OCI-M2 (cell line): ENCODE measurements around the gene APLN.

ENCODE experiments used
- DNase-seq: peaks from one replicate; lab custom pipeline; 2025; ENCODE audit not compliant: unreplicated experiment; lab: John Stamatoyannopoulos, UW

APLN gene, protein sequence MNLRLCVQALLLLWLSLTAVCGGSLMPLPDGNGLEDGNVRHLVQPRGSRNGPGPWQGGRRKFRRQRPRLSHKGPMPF

DNA sequence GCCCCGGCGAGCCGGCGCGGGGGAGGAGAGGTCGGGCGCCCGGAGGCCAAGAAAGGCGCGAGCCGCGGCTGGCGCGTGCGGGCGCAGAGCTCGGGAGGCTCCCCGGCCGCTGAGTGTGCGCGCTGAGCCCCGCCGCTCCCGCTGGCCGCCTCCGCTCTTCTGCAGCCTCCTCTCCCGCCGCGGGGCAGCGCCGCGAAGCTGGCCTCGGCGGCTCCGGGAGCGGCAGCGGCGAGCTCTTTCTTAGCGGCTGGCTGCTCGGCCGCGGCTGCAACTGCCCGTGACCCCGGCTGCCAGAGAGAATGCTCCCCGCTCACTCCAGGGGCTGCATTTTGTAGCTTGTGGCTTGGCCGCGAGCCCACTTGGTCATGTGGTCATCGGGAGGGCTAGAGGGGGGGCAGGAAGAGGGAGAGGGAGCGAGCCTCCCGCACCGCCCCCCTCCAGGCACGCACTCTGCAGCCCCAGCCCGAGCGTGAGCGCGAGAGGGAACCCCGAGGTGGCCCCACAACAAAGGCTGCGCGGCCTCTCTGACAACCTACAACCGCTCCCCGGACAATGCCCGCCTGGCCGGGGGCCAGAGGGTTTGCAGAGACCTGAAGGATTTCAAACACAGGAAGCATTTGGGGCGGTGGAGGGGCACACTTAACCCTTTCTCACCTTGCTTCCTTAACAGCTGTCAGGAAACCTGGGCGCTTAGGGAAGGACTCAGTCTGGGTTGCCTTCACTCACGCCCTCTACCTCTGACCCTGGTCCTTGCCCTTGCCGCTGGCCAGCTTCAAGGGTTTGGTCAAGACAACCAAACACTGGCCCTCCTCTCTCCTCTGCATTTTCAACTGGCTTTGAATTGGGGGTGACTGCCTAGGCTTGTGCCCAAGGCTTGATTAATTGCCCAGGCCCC lies at the start of gene APLN:
APLN (minus strand) TSS at position 305 of the 895 bp plus-strand sequence. CDS start 326 bp downstream, outside the sequence.
- DNase-seq = no peak

DNA sequence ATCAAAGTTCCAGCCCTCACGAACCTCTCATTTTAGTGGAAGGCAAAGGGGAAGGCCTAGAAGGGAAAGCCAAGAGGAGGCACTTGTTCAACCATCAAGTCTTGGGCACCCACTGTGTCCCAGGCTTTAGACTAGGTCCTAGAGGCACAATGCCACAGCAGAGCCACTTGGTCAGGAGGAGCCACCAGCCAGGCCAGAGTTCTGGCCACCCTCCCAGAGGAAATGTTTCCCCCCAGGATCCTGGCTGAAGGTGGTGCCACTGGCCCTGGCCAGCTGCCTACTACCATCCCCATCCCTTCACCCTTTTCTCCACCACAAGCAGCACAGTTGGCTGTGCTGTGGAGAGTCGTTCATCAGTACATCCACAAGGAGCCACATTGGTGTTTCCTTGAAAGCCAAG lies 49.7 kb upstream of the APLN start:
- no peak for DNase-seq

DNA sequence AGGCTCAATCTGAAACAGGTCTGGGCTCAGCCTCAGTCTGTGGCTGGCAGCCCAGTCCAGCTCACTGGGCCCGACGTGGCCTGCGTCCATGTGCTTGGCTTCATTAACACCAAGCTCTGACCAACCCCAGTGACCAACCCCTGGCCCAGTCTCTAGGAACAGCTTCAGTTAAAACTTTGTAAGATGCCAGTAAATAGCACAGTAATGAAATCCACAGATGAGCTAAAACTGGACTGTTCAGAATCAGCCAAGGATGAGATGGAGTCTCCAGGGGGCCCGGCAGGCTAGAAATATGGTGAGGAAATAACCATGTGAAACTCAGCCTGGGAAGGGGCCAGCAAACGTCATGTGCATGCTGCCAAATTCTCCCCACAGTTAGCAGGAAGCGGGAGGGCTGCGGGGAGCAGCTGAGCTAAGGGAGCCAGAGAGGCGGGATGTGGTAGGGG lies 46.9 kb upstream of the APLN start:
- DNase-seq = no peak

DNA sequence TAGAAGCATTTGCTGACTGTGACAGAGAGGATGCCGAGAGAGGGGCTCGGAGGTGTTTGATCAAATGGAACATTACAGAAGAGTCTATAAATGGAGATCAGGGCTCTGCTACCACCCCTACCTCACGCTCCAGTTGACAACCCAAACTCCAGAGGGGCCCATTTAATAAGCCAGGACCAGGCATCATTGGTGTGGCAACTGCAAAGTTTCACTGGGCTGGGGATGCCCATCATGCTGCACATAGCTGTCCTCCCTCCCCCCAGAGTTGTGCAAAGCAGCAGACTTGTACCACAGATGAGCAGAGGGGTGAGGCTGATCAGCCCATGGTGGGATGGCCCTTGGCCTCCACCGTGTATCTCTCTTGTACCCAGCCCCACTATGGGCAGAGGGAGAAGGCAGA lies 45.8 kb upstream of the APLN start:
- no peak for DNase-seq

DNA sequence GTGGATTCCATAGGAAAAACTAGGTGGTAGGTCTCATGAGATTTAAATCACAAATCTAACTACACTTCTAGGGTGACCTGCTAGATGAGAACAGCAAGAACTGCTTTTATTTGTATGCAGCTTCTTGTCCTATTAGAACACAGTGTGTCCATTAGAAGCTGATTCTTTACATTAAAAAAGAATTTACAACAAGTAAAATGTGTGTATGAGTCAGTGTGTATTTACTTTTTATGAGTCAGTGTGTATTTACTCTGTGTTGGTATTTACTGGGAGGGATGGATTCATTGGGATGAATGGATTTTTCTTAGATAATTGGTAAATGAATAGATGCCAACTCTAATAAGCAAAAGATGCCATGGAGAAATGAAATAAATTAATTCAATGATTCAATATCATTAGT lies 43.4 kb upstream of the APLN start:
- DNase-seq = no peak

DNA sequence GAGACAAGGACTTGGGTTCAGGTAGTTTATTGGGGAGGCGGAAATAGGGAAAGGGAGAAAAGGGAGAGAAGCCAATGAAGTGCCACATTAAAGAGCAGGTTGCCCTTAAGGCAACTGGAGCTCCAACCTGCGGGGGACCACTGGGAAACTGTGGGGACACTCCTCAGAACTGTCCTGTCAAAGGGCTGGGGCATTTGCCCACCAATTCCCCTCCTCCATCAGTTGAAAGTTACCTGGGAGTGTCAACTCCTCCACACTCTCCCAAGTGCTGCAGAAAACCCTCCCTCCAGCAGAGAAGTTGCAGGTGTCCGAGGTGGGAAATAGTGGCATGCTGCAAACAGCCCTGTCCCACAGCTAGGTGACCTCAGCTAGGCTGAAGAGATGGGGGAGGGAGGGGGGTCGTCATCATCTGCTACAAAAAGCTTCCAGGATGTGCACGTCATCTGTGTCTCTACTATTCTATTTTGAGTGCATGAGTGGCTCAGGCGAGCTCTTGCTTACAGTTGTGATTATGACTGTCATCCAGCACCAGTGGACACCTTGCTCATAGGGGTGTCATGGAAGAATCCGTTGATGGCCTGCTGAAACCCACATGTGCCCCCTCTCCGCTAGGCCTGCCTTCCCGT lies 42.6 kb upstream of the APLN start:
- no peak for DNase-seq

DNA sequence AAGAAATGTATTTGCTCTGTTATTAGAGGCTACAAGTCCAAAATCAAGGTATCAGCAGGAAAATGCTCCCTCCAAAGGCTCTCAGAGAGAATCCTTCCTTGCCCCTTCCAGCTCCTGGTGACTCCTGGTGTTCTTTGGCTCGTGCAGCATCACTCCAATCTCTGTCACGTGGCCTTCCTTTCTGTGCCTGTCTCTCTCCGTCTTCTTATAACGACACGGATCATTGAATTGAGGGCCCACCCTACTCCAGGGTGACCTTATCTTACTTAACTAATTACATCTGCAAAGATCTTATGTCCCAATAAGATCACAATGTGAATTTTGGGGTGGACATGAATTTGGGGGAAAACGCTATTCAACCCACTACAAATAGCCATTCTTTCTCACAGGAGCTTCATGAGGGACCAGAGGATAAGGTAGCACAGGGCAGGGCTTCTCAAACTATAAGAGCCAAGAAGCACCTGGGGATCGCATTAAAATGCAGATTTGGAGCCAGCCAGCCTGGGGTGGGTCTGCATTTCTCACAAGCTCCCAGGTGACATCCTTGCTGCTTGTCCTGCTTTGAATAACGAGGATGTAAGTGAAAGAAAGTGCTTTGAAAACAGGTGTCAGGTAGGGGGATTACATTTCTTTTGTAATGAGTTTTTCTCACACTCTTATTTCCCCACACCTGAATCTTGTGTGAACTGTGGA lies 41.9 kb upstream of the APLN start:
- no peak for DNase-seq

DNA sequence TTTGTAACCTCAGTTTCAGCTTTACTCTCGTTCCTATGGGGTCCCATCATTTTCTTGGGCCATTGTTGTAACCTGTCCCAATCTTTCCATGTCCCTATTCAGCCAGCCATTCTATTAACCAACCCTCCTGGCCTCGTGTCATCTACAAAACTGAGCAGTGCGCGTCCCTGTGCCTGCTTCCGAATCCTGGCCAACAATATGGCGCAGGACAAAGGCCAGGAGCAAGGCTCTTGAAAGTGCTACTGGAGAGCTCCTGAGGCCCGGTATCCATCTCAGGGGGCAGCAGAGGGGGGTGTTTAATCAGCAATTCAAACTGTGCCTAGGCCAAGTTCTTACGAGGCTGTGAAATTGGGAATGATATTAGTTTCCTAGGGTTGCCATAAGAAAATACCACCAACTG lies 41.2 kb upstream of the APLN start:
- DNase-seq = no peak

DNA sequence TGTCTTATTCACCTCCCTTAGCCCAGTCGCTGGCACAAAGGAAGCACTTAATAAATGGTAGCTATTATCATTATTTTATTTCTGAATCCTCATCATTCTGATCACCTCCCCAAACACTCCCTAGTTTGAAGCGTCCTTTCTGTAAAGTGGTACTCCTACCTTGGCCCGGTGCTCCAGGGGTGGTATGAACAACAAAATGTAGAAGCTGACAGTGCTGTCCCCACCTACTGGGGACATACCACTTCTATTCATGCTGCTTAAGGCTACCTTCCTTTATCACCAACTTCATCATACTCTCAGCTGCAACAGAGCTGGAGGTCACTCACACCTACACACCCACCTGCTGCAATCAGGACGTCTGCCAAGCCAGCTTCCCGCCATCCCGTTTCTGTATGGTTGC lies 40.8 kb upstream of the APLN start:
- no peak for DNase-seq

DNA sequence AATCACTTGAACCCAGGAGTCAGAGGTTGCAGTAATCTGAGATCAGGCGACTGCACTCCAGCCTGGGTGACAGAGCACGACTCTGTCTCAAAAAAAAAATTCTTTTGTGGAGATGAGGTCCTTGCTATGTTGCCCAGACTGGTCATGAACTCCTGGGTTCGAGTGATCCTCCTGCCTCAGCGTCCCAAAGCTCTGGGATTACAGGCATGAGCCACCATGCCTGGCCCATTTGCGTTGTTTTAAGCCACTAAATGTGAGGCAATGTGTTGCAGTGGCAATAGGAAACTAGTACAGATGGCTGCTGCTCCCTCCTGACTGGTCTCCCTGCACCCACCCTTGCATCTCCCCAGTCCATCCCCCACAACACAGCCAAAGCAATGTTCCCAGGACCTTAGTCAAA lies 40.0 kb upstream of the APLN start:
- no peak for DNase-seq

DNA sequence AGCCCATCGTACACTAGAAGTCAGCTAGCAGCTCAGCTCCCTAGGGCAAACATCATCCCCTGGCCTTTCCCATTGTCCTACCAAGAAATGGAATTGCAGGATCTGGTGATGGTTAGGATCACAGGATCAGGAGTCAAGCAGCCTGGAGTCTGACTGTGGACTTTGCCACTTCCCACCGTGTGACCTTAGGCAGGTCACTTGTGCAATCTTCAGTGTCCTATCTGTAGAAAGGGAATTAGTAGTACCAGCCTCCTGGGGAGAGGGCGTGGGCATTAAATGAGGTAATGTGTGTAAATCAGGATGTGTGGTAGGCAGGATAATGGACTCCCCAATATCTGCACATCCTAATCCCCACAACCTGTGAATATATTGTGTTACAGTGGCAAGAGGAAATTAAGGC lies 38.6 kb upstream of the APLN start:
- DNase-seq = no peak

DNA sequence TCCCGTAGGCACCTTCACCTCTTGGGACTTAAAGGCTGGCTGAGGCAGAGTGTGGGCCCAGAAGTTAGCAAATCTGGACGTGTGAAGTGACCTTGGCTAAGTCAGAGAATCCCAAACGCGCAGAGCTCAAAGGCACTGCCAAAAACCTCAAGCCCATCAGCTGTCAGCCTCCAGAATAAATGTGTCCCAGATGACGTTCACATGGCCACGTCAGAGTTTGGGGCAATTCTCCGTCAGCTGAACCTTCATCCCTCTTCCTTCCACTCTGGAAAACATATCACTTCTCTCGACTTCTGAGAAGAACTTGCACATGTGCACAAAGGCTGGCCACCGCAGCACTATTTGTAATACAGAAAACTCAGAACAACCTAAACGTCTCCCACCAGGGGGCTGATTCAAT lies 35.7 kb upstream of the APLN start:
- no peak for DNase-seq

DNA sequence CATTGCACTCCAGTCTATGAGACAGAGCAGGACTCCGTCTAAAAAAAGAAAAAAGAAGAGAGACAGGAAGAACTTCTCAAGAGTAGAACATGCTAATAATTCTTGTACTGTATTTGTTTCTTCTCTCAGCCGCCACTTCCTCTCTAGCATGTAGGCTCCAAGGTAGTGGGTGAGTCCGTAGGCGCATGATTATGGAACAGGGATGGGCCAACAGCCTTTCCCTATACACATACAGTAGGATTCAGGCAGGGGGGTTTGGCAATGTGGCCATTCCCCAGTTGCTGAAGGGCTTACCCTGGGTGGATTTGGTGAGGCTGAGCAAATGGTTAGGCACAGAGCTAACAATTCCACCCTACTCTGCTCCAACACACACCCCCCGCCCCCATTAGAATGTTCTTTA lies 35.0 kb upstream of the APLN start:
- DNase-seq = no peak

DNA sequence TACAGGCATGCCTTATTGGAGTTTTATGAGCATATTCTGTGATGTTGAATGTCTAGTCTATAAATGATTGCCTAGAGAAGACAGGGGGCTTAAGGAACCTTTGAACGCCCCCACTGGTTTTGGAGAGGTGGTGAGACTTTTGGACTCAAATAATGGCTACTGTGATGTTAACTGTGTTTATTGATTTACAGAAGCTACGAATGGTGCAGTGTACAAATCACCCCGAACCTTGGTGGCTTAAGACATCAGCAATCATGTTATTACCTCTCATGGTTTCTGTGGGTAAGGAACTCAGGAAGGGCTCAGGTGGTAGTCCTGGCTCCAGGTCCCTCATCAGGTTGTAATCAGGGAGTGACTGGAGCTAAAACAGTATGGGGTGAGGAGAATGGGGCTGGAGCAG lies 33.3 kb upstream of the APLN start:
- DNase-seq = no peak

DNA sequence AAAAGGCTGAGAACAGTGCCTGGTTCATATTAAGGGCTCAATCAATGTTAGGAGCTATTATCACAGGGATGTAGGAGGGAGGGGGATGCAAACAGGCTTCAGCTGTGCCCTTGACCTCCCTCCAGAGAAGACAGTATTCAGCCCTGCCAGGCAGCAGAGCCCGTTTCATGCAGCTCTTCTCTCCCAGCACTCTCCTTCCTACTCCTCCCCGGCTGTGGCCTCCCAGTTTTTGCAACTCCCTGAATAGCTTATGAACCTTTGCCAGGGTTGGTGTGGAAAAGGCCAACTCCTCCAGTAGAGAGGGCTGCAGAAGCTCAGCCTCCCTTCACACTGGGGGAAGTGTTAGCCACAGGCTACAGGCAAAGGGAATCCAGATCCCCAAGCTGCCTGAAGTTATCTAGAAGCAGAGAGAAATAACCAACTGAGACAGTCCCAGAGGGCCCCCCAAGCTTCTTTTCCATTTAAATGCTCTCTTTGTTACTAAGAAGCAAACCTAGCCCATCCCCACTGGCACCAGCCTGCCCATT lies 31.7 kb upstream of the APLN start:
- no peak for DNase-seq

DNA sequence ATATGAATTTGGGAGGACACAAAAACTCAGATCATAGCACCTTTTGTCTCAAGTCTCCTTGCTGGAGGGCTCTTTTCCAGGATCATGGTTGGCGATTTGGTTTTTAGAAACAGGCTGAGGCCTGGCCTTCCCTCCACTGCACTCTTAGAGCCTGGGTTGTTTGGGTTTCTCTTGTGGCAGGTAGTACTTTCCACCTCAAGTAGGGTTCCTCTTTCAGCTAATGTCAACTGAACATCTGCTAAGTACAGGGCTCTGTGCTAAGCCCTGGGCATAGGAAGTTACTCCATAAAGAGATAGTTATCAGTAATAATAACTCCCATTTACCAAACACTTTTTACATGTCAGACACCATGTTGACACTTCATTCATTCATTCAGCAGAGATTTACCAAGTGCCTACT lies 28.2 kb upstream of the APLN start:
- no peak for DNase-seq

DNA sequence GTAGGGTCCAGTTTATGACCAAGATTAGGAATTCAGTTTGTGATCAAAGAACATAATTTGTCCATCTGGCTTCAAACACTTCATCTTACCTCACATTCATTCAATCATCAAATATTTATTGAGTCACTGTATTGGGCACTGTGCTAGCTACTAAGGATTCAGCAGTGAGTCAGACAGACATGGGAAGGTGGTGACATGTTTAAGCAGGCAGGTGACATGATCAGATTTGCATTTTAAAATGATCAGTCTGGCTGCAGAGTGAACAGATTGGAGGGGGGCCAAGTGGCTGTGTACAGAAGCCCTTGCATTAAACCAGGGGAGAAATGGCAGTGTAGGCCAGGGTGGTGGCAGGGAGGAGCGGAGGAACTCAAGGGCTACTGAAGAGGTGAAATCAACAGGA lies 25.1 kb upstream of the APLN start:
- no peak for DNase-seq

DNA sequence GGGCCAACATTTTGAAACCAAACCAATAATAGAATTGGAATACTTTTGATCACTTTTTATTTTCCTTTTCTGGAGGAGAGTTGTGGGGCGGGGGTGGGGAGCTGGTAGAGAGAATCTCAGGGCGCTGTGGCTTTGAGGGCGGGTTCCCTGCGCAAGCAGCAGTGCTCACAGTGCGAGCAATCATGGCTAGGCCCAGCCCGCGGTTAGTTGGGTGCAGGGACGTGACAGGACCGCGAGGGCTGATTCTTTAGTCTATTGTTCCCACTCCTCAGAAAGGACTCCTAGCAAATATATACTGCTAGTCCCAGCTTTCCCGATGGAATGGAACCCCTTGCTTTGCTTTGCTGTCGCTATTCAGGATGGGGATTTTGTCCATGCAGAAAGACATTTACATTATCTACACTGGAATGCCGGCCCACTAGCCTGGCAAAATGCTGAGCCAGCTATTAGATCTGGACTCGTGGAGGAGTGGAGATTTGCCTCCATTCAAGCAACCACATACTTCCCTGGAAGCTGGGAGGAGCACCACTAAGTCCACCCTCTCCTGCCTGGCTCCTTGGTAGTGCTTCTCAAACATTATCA lies 23.9 kb upstream of the APLN start:
- no peak for DNase-seq

DNA sequence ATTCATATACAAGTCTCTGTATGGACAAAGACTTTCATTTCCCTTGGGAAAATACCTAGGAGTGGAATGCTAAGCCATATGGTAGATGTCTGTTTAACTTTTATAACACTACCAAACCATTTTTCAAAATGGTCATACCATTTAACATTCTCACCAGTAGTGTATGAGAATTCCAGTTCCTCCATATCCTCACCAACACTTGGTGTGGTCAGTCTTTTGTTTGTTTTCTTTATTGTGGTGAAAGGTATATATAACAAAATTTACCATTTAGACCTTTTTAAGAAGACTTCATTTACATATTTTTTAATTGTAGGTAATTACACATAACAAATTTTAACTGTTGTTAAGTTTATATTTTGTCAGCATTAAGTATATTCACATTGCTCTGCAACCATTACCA lies 12.7 kb upstream of the APLN start:
- DNase-seq = no peak

DNA sequence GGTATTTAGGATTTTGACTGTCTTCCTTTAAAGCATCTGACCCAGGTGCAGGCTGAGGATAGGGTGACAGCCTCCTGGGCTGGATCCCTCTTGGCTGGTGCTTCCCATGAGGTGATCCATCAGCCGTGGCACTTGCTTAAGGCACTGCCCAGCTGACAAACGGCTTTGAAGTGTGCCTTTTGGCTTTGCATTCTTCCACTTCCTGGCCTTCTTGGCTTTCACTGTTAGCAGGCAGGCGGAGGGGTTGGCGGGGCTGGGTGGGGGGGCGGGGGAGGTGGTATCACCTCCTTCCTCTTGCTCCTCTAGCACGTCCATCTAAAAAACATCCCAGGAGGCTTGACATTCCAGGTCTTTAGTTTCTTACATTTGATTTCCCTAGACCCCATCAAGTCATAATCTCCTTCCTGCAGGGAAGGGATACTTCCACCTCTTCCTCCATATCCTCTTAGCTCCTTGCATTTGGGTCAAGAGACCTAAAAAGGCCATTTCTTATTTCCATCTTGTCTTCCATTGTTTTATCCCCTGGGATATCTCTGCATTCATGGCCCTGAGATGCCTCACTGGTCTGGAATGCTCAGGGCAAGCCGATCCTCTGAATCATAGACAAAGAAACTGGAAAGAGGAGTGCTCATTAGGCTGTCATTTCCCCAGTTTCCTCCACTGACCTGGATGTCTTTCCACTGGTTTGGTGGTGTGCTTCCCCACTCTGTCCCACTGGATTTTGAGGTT lies 11.3 kb upstream of the APLN start:
- no peak for DNase-seq

DNA sequence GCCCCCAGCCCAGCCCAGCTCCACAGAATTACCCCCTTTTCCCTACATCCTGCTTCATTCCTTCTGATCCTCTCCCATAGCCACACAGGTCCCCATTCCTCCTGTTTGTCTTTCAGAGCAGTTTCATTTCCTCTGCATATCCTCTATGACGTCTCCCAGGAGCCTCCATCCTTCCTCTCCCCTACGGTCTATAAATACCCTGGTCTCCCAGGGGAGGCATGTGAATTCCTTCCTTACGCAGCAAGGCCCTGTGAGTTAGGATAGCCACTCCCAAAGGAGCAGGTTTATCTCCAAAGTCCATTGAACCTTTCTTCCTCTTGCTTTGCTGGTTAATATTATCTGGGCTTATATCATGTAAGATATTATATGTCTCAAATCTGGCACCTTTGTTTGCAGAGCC lies 8.4 kb upstream of the APLN start:
- DNase-seq = no peak
